ENCODE measurements around the gene TSHR.
A peak's percentile ranks its signal among the peaks of the same experiment; 100 is the strongest.
"Not testable (repeated sequence)": the region's sequence is repeated elsewhere in the genome, so short reads cannot be mapped to it uniquely, and the experiment has no call there.

The TSHR gene

DNA sequence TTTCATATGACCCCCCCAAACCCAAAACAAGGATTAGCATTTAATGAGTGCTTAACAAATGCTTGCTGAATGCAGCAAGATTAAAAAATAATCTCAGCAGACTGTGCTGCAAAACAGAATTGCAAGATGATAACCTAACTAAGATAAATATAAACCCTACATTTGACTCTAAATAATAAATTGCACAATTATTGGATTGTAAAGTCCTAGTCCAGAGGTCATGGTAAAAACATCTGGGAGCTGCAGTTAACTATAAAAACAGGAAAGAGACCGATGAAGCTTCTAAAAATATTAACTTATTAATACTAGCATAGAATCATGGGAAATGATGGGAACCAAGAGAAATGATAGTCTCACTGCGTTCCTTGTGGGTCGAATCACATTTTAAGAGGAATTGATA lies 37.2 kb downstream of the TSHR start:
- DNase-seq: no peak

GRCh38 chr14:80996049-80996901 lies 40.9 kb downstream of the TSHR start:
- peak in 32 of 56 donors; percentile 0 to 47 (median 10) for DNase-seq

GRCh38 chr14:81001447-81001846 lies 46.0 kb downstream of the TSHR start:
- DNase-seq: no peak

GRCh38 chr14:81004575-81004974 lies 49.2 kb downstream of the TSHR start:
- no peak for DNase-seq

DNA sequence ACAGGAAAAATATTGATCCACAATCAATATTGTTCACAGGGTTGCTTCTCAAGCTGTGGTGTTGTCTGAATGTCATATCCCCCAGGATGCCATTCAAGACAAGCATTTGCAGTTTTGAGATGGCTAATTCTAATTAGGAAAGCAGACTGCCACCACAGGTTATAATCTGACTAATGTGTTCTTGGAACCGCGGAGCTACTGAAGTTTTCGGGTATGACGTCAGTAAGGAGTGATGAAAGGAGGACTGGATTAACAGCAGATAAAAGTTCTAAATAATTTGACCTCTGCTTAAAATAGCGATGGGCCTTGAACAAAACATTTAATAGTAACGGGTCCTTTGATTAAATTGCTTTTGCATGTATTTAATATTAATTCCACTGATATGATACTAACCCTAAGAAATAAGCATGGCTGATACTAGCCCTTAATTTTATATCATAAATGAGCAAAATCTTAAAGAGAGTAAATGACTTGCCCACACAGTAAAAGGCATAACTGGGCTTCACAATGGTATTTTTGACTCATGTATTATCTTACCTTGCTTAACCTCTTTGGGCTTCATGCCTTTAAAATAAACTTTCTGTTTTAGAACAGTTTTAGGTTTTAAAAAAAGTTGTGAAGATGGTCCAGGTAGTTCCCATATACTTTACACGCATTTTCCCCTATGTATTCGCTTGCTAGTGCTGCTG lies 50.3 kb downstream of the TSHR start:
- DNase-seq: no peak

GRCh38 chr14:81006266-81006665 lies 50.8 kb downstream of the TSHR start:
- no peak for DNase-seq

DNA sequence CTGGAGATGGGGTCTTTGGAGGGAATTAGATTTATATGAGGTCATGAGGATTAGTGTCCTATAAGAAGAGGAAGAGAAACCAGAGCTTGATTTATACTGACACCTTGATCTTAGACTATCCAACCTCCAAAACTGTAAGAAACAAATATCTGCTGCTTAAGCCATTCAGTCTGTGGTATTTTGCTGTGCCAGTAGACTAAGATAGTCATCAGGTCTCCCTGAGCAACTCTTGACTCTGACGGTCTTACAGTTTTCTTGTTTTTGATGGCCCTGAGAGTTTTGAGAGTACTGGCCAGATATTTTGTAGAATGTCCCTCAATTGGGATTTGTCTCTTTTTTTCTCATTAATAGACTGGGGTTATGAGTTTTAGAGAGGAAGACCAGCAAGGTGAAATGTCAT lies 51.7 kb downstream of the TSHR start:
- no peak for DNase-seq

GRCh38 chr14:81009346-81009745 lies 53.9 kb downstream of the TSHR start:
- DNase-seq: no peak

- DNase-seq: no peak
Observed at GRCh38 chr14:81018251-81018650, 62.8 kb downstream of the TSHR start.

GRCh38 chr14:81018684-81019083 lies 63.3 kb downstream of the TSHR start:
- no peak for DNase-seq

- not testable (repeated sequence) for DNase-seq
Observed at GRCh38 chr14:81019113-81019512, 63.7 kb downstream of the TSHR start.

- DNase-seq: no peak
Observed at GRCh38 chr14:81023095-81023710, 67.8 kb downstream of the TSHR start.

DNA sequence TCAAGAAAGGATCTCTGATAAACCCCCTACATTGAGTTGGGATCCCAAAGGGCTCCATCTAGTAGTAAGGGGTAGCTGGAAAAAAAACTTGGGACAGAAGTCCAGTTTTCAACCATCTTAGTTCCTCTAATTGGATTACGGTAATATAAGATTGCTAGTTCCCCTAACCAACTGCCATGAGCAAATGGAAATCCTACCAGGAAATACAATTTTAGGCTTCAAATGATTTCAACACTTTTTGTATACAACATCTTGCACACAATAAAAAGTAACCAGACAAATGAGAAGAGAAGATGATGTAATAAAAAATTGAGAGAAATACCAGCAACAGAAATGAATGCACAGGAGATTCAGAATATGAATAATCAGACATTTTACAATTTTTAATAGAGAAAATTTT lies 73.0 kb downstream of the TSHR start:
- DNase-seq: no peak

DNA sequence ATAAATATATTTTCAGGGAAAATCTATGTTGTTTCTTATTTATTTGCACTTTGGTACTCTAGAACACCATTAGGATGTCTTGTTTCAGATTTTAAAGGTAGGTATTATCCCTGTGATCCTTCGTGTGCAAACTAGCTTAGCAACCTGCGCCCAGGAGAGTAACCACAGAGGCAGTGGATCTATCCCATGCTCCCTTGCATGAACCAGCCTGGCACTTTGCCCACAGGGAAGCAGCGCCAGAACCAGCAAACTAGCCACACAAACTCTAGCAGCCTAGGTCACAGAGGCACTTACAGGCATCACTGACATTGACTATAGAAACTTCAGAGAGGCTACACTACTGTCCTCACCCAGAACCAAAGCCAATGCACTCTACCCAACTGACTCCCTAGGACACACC lies 76.1 kb downstream of the TSHR start:
- DNase-seq: no peak

GRCh38 chr14:81033698-81034240 lies 78.3 kb downstream of the TSHR start:
- DNase-seq: peak in 1 of 56 donors; percentile 1

DNA sequence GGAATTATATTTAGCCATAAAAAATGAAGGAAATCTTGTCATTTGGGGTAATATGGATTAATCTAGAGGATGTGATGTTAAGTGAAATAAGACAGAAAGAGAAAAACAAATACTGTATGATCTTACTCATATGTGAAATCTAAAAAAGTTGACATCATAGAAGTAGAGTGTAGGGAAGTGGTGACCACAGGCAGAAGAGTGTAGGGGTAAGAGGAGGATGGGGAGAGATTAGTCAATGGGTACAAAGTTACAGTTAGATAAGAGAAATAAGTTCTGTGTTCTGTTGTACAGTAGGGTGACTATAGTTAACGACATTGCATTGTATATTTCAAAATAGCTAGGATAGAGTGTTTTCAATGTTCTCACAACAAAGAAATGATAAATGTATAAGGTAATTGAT lies 87.0 kb downstream of the TSHR start:
- DNase-seq: no peak

GRCh38 chr14:81051547-81051946 lies 96.1 kb downstream of the TSHR start:
- DNase-seq: no peak

- DNase-seq: not testable (repeated sequence)
Observed at GRCh38 chr14:81054057-81054456, 98.6 kb downstream of the TSHR start.

GRCh38 chr14:81055971-81056370 lies 100.5 kb downstream of the TSHR start:
- no peak for DNase-seq

- no peak for DNase-seq
Observed at GRCh38 chr14:81062380-81062779, 107.0 kb downstream of the TSHR start.

DNA sequence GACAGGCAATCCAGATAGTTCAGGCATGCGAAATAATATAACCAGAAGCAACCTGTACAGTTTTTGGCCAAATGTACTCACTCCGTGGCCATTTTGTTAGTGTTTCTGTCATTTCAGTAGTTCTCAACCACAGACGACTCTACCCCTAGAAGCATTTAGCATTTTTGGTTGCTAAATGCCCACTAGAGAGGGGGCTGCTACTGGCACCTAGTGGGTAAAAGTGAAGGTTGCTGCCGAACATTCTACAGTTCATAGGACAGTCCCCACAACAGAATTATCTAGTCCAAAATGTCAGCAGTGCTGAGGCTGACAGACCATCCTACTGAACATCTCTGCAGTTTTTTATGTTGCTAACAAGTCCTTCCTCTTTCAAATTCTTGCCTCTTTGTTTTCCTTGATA lies 107.4 kb downstream of the TSHR start:
- peak in 4 of 56 donors; percentile 0 to 3 (median 1) for DNase-seq

- DNase-seq: no peak
Observed at GRCh38 chr14:81066672-81067071, 111.3 kb downstream of the TSHR start.
